GM18498 (cell line): ENCODE measurements around the gene OXLD1.
A peak's percentile ranks its signal among the peaks of the same experiment; 100 is the strongest.
"Not testable (repeated sequence)": the region's sequence is repeated elsewhere in the genome, so short reads cannot be mapped to it uniquely, and the experiment has no call there.

Experiments
- ATAC-seq: cut with Tn5 transposase; IDR thresholded peaks from one replicate; pipeline ENCODE4 v1.9.1; 2021; ENCODE audit warnings: mild to moderate bottlenecking, moderate library complexity; ENCODE audit not compliant: unreplicated experiment

OXLD1 gene

GRCh38 chr17:81683584-81684441, 17.4 kb upstream of the OXLD1 start, which contains the start of the genes ARL16 and HGS:
TSS of gene ARL16 (minus strand) at chr17:81683797. CDS start at chr17:81683753, 44 bp downstream.
TSS of gene HGS (plus strand) at chr17:81684011. CDS start at chr17:81684067, 56 bp downstream.
- ATAC-seq: peak; percentile 95

GRCh38 chr17:81683208-81683583, 16.8 kb upstream of the OXLD1 start:
- ATAC-seq: no peak

- no peak for ATAC-seq
Measured at GRCh38 chr17:81682565-81683207, 16.3 kb upstream of the OXLD1 start.

- no peak for ATAC-seq
Measured at GRCh38 chr17:81681672-81682071, 15.3 kb upstream of the OXLD1 start.

GRCh38 chr17:81680150-81680549, 13.7 kb upstream of the OXLD1 start:
- ATAC-seq: no peak

- ATAC-seq: no peak
Measured at GRCh38 chr17:81676906-81677305, 10.5 kb upstream of the OXLD1 start.

- ATAC-seq: not testable (repeated sequence)
Measured at GRCh38 chr17:81675515-81676221, 9.3 kb upstream of the OXLD1 start.

GRCh38 chr17:81673561-81674258, 7.3 kb upstream of the OXLD1 start:
- no peak for ATAC-seq

- ATAC-seq: no peak
Measured at GRCh38 chr17:81672954-81673353, 6.5 kb upstream of the OXLD1 start.

GRCh38 chr17:81672504-81672903, 6.1 kb upstream of the OXLD1 start:
- ATAC-seq: no peak

GRCh38 chr17:81667754-81668153, 1.3 kb upstream of the OXLD1 start:
- no peak for ATAC-seq

- ATAC-seq: no peak
Measured at GRCh38 chr17:81666092-81666341, 388 bp downstream of the OXLD1 start.

- ATAC-seq: peak; percentile 18
Measured at GRCh38 chr17:81665205-81666091, 957 bp downstream of the OXLD1 start.

GRCh38 chr17:81664051-81664470, 2.3 kb downstream of the OXLD1 start:
- no peak for ATAC-seq

- no peak for ATAC-seq
Measured at GRCh38 chr17:81662002-81662401, 4.4 kb downstream of the OXLD1 start.

- ATAC-seq: no peak
Measured at GRCh38 chr17:81660441-81660840, 6.0 kb downstream of the OXLD1 start.

- no peak for ATAC-seq
Measured at GRCh38 chr17:81659038-81659437, 7.4 kb downstream of the OXLD1 start.

GRCh38 chr17:81656835-81657234, 9.6 kb downstream of the OXLD1 start:
- no peak for ATAC-seq

GRCh38 chr17:81656118-81656743, 10.2 kb downstream of the OXLD1 start, which contains the start of gene PDE6G:
TSS of gene PDE6G (minus strand) at chr17:81656542. CDS start at chr17:81653305, 3,237 bp downstream.
- ATAC-seq: no peak
